ENCODE measurements around the gene TRMT61A.

TRMT61A gene

DNA sequence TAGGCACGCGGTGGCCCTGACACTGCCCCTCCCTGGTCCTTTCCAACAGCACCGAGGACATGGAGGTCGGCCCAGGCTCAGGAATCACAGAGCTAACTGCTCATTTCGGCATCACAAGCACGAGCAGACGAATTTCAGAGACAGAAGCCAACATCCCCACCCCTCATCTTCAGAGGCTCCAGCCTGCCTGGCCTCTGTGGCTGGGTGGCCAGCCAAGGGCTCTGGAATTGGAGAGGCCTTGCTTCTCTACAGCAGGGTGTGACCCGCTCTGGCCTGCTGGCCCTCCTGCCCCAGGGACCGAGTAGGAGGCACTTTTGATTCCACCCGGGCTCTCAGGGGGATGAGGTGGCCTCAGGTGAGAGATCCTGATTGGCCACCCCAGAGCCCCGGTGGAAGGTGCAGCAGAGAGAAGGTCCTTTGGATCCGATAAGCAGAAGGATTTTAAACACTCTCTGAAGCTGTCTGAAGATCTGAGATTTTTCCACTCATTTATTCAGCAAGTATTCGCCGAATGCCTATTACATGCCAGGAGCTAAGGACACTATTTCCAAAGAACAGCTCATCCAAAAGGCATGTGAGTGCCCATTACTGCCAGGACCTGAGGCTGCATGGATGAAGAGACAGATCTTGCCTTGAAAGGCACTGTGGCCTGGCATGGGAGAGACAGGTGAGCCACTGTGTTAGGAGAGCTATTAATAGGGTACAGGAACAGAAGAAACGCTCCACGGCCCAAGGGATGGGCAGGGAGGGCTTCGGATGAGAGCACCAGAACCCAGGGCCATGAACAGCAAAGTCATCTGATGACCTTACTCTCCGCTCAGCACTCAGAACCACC lies 23.2 kb downstream of the TRMT61A start:
- H3K27ac ChIP-seq (ENCODE audit: low read depth, low read length), result no peak overlapping the region
- H3K9ac ChIP-seq (ENCODE audit: low read length), result no peak overlapping the region
- H3K27me3 ChIP-seq (ENCODE audit: low read length), result no peaks in the 10 kb centered on the region
- H4K20me1 ChIP-seq (ENCODE audit: low read depth, low read length), result no peaks in the 10 kb centered on the region
- H3K79me2 ChIP-seq (ENCODE audit: insufficient read depth, low read length), result peaks cover 10% of the 10 kb centered on the region; the same call in 1 of the 2 replicates
- no peak overlapping the region for H3K4me3 ChIP-seq (ENCODE audit: insufficient read depth, low read length, poor library complexity, severe bottlenecking)
- H3K9me2 ChIP-seq (replicated peaks; ENCODE audit: insufficient read depth, low read length), result no peaks in the 10 kb centered on the region
- peaks cover 6% of the 10 kb centered on the region; the same call in 1 of the 2 replicates for H3F3A ChIP-seq (ENCODE audit: insufficient read depth)
- TF ChIP-seq EZH2phosphoT487 (conservative IDR thresholded peaks at IDR 0.05; ENCODE audit: low read length), result no peak
- TF ChIP-seq, protein P1, sequence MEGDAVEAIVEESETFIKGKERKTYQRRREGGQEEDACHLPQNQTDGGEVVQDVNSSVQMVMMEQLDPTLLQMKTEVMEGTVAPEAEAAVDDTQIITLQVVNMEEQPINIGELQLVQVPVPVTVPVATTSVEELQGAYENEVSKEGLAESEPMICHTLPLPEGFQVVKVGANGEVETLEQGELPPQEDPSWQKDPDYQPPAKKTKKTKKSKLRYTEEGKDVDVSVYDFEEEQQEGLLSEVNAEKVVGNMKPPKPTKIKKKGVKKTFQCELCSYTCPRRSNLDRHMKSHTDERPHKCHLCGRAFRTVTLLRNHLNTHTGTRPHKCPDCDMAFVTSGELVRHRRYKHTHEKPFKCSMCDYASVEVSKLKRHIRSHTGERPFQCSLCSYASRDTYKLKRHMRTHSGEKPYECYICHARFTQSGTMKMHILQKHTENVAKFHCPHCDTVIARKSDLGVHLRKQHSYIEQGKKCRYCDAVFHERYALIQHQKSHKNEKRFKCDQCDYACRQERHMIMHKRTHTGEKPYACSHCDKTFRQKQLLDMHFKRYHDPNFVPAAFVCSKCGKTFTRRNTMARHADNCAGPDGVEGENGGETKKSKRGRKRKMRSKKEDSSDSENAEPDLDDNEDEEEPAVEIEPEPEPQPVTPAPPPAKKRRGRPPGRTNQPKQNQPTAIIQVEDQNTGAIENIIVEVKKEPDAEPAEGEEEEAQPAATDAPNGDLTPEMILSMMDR (IDR thresholded peaks at IDR 0.05; ENCODE audit: insufficient read depth, low read length, poor library complexity, severe bottlenecking), result no peak
- no peak overlapping the region for H2AFZ ChIP-seq (ENCODE audit: low read depth, low read length, severe bottlenecking)
- no peak overlapping the region for H3K4me2 ChIP-seq (ENCODE audit: low read depth, low read length, poor library complexity, severe bottlenecking)
- H3K9me3 ChIP-seq (ENCODE audit: insufficient read depth, low read length), result no peaks in the 10 kb centered on the region
- H3K36me3 ChIP-seq (ENCODE audit: low read length), result no peaks in the 10 kb centered on the region

DNA sequence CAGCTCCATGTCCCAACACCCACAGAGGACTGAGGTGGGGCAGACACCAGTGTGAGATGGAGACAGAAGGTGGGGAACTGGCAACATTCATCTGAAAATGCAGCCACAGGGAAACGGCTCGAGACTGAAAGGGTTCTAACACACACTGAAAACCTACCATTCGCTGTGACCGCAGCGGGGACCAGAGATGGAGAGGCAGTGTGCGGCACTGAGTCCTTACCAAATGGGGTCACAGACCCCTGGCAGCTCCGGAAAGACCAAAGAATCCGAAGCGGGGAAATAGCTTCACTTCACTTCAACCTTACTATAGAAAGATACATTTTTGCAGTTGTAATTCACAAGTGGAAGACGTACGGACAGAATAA lies 23.8 kb downstream of the TRMT61A start:
- Histone ChIP-seq H3K9me3 (ENCODE audit: insufficient read depth, low read length) (no peaks in the 10 kb centered on the region), H3K4me3 (ENCODE audit: insufficient read depth, low read length, poor library complexity, severe bottlenecking) (no peak overlapping the region), H3F3A (ENCODE audit: insufficient read depth) (peaks cover 8% of the 10 kb centered on the region; the same call in 1 of the 2 replicates), H3K9me2 (replicated peaks; ENCODE audit: insufficient read depth, low read length) (no peaks in the 10 kb centered on the region), H3K27ac (ENCODE audit: low read depth, low read length) (no peak overlapping the region), H4K20me1 (ENCODE audit: low read depth, low read length) (no peaks in the 10 kb centered on the region), H2AFZ (ENCODE audit: low read depth, low read length, severe bottlenecking) (no peak overlapping the region), H3K27me3 (ENCODE audit: low read length) (no peaks in the 10 kb centered on the region), H3K79me2 (ENCODE audit: insufficient read depth, low read length) (peaks cover 15% of the 10 kb centered on the region), H3K36me3 (ENCODE audit: low read length) (no peaks in the 10 kb centered on the region), H3K9ac (ENCODE audit: low read length) (no peak overlapping the region), H3K4me2 (ENCODE audit: low read depth, low read length, poor library complexity, severe bottlenecking) (no peak overlapping the region)
- TF ChIP-seq, protein P1 (IDR thresholded peaks at IDR 0.05; ENCODE audit: insufficient read depth, low read length, poor library complexity, severe bottlenecking), result no peak
- no peak for TF ChIP-seq EZH2phosphoT487 (conservative IDR thresholded peaks at IDR 0.05; ENCODE audit: low read length)

DNA sequence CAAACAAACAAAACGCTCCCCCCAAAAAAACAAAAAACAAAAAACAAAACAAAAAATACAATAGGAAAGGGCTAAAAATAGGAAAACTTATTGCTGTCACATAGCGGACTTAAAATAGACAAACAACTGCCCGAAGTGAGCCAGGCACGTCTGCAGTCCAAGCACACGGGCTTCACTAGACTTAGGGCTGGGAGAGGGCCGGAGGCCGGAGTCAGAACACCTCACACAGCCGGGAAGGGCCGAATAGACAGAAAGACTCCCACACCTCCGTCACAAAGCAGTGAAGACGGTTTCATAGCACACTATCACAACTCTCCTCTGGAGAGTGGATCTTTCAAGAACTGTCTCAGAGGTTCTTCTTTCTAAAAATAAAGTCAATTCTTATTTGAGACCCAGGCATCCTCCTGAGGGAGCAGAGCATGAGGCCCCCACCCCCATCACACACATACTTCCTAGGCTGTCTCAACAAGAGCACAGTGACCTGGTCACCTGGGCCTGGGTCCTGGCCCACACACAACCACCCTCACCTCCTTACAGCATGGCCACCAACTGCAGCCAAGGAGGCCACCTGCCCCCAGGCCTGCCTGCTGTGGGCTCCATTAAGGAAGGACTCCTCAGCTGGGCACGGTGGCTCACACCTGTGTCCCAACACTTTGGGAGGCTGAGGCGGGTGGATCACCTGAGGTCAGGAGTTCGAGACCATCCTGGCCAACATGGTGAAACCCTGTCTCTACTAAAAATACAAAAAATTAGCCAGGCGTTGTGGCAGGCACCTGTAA lies 26.8 kb downstream of the TRMT61A start:
- Histone ChIP-seq H3K4me2 (ENCODE audit: low read depth, low read length, poor library complexity, severe bottlenecking) (no peak overlapping the region), H3K9ac (ENCODE audit: low read length) (no peak overlapping the region), H4K20me1 (ENCODE audit: low read depth, low read length) (peaks cover 14% of the 10 kb centered on the region; the same call in 1 of the 2 replicates), H3K27ac (ENCODE audit: low read depth, low read length) (no peak overlapping the region), H3K9me2 (replicated peaks; ENCODE audit: insufficient read depth, low read length) (no peaks in the 10 kb centered on the region), H3F3A (ENCODE audit: insufficient read depth) (peaks cover 13% of the 10 kb centered on the region; the same call in 1 of the 2 replicates), H3K27me3 (ENCODE audit: low read length) (no peaks in the 10 kb centered on the region), H3K36me3 (ENCODE audit: low read length) (peaks cover 13% of the 10 kb centered on the region), H2AFZ (ENCODE audit: low read depth, low read length, severe bottlenecking) (no peak overlapping the region), H3K9me3 (ENCODE audit: insufficient read depth, low read length) (no peaks in the 10 kb centered on the region), H3K4me3 (ENCODE audit: insufficient read depth, low read length, poor library complexity, severe bottlenecking) (no peak overlapping the region), H3K79me2 (ENCODE audit: insufficient read depth, low read length) (peaks cover 45% of the 10 kb centered on the region)
- TF ChIP-seq, protein P1 (IDR thresholded peaks at IDR 0.05; ENCODE audit: insufficient read depth, low read length, poor library complexity, severe bottlenecking), result no peak
- TF ChIP-seq EZH2phosphoT487 (conservative IDR thresholded peaks at IDR 0.05; ENCODE audit: low read length), result no peak

Data from SU-DHL-6 (cell line).